Neutrophil (primary cell): ENCODE results near the gene FERMT1.

Source experiments
- H3K27ac ChIP-seq: fragments of 200-600 bp; sonication (generic); 2 replicates; pipeline ENCODE4 v1.5.1; 2016; ENCODE audit warnings: mild to moderate bottlenecking, moderate library complexity
- H3K27me3 ChIP-seq: fragments of 200-600 bp; sonication (generic); 2 replicates; pipeline ENCODE4 v1.6.0; 2016; ENCODE audit warnings: mild to moderate bottlenecking
- H3K36me3 ChIP-seq: fragments of 200-600 bp; sonication (generic); 2 replicates; pipeline ENCODE4 v1.5.1; 2017
- H3K4me1 ChIP-seq, 2 experiments: fragments of 200-600 bp in 1 of 2; sonication (generic) in 1 of 2; 1 replicate in 1 of 2; 2 replicates in 1 of 2; pipeline versions ENCODE4 v1.5.1 to v1.6.1; 2013 to 2016; ENCODE audit warnings: low read depth in 1 of 2, low read length in 1 of 2, mild to moderate bottlenecking in 1 of 2, moderate library complexity in 1 of 2; ENCODE audit not compliant: control insufficient read depth in 1 of 2, insufficient read depth in 1 of 2
- H3K4me3 ChIP-seq, 2 experiments: fragments of 200-600 bp in 1 of 2; sonication (generic) in 1 of 2; 1 replicate in 1 of 2; 2 replicates in 1 of 2; pipeline ENCODE4 v1.5.1; 2013 to 2016; ENCODE audit warnings: low read depth in 1 of 2, low read length in 1 of 2, mild to moderate bottlenecking in 1 of 2, moderate library complexity in 1 of 2
- H3K9me3 ChIP-seq: fragments of 200-600 bp; sonication (generic); 2 replicates; pipeline ENCODE4 v1.5.1; 2016
- CTCF ChIP-seq: fragments of 200-600 bp; sonication (generic); IDR thresholded peaks from 2 replicates; pipeline ENCODE4 v1.5.1; 2016; ENCODE audit warnings: antibody characterized with exemption

Gene FERMT1

GRCh38 chr20:6075428-6076219 is 47.2 kb downstream of the FERMT1 start:
- Histone ChIP-seq H3K36me3 (no peaks in the 10 kb centered on the region), H3K4me1 (no peaks in the 10 kb centered on the region), H3K27me3 (no peaks in the 10 kb centered on the region), H3K4me3 (no peak overlapping the region), H3K27ac (no peak overlapping the region), H3K9me3 (no peaks in the 10 kb centered on the region)
- no peak for TF ChIP-seq CTCF

GRCh38 chr20:6074784-6075183 is 48.0 kb downstream of the FERMT1 start:
- H3K36me3 ChIP-seq: no peaks in the 10 kb centered on the region
- H3K27ac ChIP-seq: no peak overlapping the region
- no peak overlapping the region for H3K4me3 ChIP-seq
- H3K27me3 ChIP-seq: no peaks in the 10 kb centered on the region
- TF ChIP-seq CTCF: no peak
- H3K4me1 ChIP-seq: no peaks in the 10 kb centered on the region
- H3K9me3 ChIP-seq: no peaks in the 10 kb centered on the region

- H3K36me3 ChIP-seq: no peaks in the 10 kb centered on the region
- H3K9me3 ChIP-seq: no peaks in the 10 kb centered on the region
- H3K4me1 ChIP-seq: no peaks in the 10 kb centered on the region
- no peak overlapping the region for H3K27ac ChIP-seq
- no peak overlapping the region for H3K4me3 ChIP-seq
- no peak for TF ChIP-seq CTCF
- no peaks in the 10 kb centered on the region for H3K27me3 ChIP-seq
Observed at GRCh38 chr20:6074145-6074561, 48.7 kb downstream of the FERMT1 start.

GRCh38 chr20:6070829-6071695 is 51.8 kb downstream of the FERMT1 start:
- Histone ChIP-seq H3K4me1 (no peaks in the 10 kb centered on the region), H3K27ac (no peak overlapping the region), H3K4me3 (no peak overlapping the region), H3K36me3 (no peaks in the 10 kb centered on the region), H3K9me3 (no peaks in the 10 kb centered on the region), H3K27me3 (no peaks in the 10 kb centered on the region)
- no peak for TF ChIP-seq CTCF

DNA sequence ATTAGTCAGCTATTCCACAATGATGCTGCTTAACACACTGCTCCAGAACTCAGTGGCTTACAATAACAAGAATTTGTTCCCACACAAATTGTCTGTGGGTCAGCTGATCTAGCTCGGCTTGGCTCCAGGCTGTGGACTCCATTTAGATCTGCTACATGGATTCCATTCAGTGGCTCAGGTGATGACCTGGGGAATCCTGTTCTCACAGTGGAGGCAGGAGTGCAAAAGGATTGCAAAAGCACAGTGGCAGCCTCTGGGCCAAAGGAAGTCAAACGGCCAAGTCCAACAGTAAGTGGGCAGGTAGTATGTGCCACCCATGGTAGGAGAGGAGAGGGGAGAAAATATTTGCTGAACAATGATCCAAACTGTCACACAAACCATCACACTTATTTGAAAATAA is 53.2 kb downstream of the FERMT1 start:
- H3K9me3 ChIP-seq: no peaks in the 10 kb centered on the region
- H3K27ac ChIP-seq: no peak overlapping the region
- H3K4me3 ChIP-seq: no peak overlapping the region
- H3K36me3 ChIP-seq: no peaks in the 10 kb centered on the region
- H3K27me3 ChIP-seq: no peaks in the 10 kb centered on the region
- no peaks in the 10 kb centered on the region for H3K4me1 ChIP-seq
- no peak for TF ChIP-seq CTCF
